SK-MEL-5 (cell line): ENCODE measurements around the gene SEMA4A. TPM values are rescaled to one million over a fixed set of nuclear protein-coding genes. Genes with fewer than 3 reads are reported as not detected.

ENCODE experiments used
- DNase-seq: peaks from one replicate; pipeline ENCODE4 v3.0.0-alpha.2; 2016; ENCODE audit warnings: low read depth, low spot score
- in situ Hi-C: cut with HindIII; loops from 2 replicates; pipeline ENCODE4 v1.10.0; 2016; ENCODE audit warnings: low sequenced_read_pairs, high pct_unique_total_duplicates, low pct_unique_long_range_greater_than_20kb
- polyA plus RNA-seq, 2 experiments: library from polyadenylated mRNA; depleted of rRNA; stranded (reverse); fragments of >200 nt; gene quantifications; 2 replicates each; pipeline ENCODE4 v1.2.3, GENCODE V29; 2015
- total RNA-seq: library from RNA; depleted of rRNA; stranded (reverse); fragments of >200 nt; shearing (Covaris generic); gene quantifications from 2 replicates; pipeline ENCODE4 v1.2.3, GENCODE V29; 2014; rRNA removed

SEMA4A gene
- total RNA-seq: 0.11 and 1.3 TPM in 2 replicates
- 0.13 and 0.33 TPM in 2 replicates for polyA plus RNA-seq (2015; cell fraction: cytosol; rRNA removed)
- 1.8 and 5.2 TPM in 2 replicates for polyA plus RNA-seq (2015; cell fraction: nucleus; rRNA removed)

DNA sequence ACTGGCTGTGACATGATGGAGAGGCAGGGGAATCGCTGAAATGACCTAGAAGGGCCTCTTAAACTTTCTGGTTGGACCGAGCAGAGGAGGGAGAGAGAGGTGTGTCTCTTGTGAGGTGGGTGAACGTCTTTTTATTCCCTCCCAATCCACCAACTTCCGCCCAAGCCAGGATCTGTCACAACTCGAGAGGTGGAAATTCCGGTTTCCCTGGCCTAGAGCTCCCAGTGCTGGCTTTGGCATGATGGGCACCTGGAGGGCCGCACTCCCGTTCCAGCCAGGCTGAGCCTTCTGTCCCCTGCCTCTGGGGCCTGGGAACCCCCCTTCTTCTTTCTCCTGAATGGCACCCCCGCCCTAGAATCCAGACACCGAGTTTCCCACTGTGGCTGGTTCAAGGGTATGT is at the start of gene SEMA4A:
Gene SEMA4A, plus strand, starts transcription at position 224 of the 400 bp plus-strand sequence. CDS start 994 bp downstream, outside the sequence.
- no peak for DNase-seq

GRCh38 chr1:156104065-156104810 is 49.1 kb upstream of the SEMA4A start:
- no peak for DNase-seq
- in situ Hi-C loops: no loop called here

More for the DNA sequence above, at the start of gene SEMA4A:
- in situ Hi-C loops: no loop called here

DNA sequence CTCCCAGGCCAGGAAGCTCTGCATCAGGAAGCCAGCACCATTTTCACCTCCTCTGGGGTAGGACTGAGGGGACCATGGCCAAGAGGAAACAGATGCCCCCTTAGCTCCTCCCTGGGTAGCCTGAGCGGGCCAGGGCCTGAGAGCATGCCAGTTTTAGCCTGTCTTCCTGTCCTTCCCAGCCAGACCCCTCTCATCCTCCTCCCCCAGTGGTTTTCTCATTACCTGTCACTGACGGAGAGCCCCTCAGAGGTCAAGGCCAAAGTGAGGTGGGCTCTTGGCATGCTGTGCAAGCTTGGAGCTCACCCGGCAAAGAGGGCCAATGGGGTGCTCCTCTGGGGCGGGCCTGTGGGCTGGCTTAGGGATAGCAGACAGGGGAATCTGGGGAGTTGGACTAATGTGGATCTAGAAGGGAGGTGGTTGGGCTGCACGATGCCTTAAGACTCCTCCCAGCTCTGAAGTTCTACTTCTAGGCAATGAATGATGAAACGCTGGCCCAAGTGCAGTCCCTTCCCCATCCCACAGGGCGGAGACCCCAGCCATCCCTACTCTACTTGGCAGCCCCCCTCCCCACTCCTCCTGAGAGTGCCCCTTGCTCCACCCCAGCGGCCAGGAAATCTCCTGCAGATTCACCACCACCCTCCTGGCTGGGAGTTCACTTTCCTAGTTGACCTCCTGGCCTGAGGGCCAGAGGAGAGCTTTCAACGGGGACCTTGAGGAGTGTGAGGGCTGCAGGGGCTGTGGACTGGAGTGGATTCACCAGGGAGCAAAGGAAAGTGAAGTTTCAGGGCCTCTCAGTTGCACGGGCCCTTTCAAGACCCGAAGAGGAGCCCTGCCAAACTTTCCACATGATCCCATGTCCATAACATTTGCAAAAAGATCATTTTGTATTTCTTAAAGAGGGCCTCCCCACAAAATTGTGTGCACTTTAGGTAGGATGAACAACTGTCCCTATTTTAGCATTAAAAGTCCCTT is 48.2 kb upstream of the SEMA4A start:
- no peak for DNase-seq
- in situ Hi-C loops: no loop called here

- in situ Hi-C loops: no loop called here
- DNase-seq: no peak
Observed at GRCh38 chr1:156106624-156107488, 46.5 kb upstream of the SEMA4A start.

DNA sequence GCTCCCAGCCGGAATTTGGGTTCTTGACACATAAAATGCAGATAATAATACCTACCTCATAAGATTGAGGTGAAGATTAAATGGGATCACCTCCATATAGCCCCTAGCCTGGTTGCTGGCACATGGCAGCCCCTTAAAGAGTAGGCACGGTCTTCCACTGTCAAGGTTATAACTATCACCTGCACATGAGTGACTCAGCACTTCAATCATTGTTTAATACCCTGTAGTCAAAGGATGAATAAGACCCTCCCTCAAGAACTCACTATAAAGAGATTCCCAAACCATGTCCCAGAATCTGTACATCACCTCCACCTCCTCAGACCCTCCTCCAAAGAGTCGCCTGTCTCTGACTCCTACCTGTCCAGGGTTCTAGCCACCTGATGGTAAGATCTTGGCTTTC is 45.3 kb upstream of the SEMA4A start:
- DNase-seq: no peak
- in situ Hi-C loops: no loop called here

DNA sequence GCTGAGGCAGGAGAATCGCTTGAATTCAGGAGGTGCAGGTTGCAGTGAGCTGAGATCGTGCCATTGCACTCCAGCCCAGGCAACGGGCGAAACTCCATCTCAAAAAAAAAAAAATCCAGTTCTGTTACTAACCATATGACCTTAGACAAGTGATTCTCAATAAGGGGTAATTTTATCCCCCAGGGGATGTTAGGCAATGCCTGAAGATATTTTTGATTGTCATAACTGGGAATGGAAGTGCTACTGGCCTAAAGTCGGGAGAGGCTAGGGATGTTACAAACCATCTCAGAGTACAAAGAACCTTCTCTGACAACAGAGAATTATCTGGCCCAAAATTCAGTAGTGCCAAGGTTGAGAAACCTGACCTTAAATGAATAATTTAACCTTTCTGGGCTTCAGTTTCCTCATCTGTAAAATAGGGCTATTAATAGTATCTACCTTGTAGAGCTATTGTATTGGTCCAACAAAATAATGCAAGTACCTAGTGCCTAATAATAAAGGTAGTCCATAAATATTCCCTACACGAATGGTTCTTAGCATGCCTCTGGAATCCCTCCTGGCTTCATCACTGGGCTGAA is 44.6 kb upstream of the SEMA4A start:
- in situ Hi-C loops: no loop called here
- DNase-seq: no peak

- in situ Hi-C loops: no loop called here
- no peak for DNase-seq
Observed at GRCh38 chr1:156110252-156110651, 43.1 kb upstream of the SEMA4A start.

- in situ Hi-C loops: no loop called here
- DNase-seq: no peak
Observed at GRCh38 chr1:156111355-156111962, 41.9 kb upstream of the SEMA4A start.

DNA sequence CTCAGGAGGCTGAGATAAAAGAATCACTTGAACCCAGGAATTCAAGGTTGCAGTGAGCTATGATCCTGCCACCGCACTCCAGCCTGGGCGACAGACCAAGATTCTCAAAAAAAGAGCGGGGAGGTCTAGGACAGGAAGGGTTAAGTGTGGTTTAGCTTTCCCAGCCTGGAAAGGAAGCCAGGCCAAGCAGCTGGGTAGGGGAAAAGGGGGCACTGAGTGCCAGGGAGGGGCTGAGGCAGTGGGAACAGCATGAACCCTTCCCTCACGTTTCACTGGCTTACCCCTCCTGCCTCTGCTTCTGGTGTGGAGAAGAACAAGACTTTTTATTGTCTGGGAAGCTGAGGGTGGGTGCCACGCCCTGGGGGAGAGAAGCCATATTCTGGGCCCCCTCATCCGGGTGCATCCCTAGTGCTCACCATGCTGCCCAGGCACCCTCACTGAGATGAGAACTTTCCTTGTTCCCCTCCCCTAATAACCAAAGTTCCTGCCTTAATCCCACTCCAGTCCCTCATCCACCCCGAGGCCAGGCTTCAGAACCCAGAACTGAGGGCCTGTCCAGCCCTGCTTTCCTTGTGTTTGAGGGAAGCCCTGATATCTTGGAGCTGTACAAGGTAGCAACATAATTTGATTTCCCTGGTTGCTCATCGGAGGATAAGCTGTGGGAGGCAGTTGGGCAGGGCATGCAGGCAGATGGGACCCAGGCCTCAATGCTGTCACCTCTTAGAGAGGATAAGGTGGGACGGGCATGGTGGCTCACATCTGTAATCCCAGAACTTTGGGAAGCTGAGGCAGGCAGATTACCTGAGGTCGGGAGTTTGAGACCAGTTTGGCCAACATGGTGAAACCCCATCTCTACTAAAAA is 40.9 kb upstream of the SEMA4A start:
- DNase-seq: no peak

GRCh38 chr1:156113282-156113950 is 40.0 kb upstream of the SEMA4A start:
- in situ Hi-C loops: no loop called here
- DNase-seq: no peak

More for the DNA sequence above, 40.9 kb upstream of the SEMA4A start:
- in situ Hi-C loops: no loop called here

- in situ Hi-C loops: no loop called here
- peak; percentile 89 for DNase-seq
Observed at GRCh38 chr1:156114101-156114918, 39.1 kb upstream of the SEMA4A start, which contains the start of gene LMNA. TSS of gene LMNA (plus strand) at chr1:156114711. CDS start at chr1:156114919, 208 bp downstream.

DNA sequence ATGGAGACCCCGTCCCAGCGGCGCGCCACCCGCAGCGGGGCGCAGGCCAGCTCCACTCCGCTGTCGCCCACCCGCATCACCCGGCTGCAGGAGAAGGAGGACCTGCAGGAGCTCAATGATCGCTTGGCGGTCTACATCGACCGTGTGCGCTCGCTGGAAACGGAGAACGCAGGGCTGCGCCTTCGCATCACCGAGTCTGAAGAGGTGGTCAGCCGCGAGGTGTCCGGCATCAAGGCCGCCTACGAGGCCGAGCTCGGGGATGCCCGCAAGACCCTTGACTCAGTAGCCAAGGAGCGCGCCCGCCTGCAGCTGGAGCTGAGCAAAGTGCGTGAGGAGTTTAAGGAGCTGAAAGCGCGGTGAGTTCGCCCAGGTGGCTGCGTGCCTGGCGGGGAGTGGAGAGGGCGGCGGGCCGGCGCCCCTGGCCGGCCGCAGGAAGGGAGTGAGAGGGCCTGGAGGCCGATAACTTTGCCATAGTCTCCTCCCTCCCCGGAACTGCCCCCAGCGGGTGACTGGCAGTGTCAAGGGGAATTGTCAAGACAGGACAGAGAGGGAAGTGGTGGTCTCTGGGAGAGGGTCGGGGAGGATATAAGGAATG is 38.4 kb upstream of the SEMA4A start:
- in situ Hi-C loops: no loop called here
- DNase-seq: no peak

DNA sequence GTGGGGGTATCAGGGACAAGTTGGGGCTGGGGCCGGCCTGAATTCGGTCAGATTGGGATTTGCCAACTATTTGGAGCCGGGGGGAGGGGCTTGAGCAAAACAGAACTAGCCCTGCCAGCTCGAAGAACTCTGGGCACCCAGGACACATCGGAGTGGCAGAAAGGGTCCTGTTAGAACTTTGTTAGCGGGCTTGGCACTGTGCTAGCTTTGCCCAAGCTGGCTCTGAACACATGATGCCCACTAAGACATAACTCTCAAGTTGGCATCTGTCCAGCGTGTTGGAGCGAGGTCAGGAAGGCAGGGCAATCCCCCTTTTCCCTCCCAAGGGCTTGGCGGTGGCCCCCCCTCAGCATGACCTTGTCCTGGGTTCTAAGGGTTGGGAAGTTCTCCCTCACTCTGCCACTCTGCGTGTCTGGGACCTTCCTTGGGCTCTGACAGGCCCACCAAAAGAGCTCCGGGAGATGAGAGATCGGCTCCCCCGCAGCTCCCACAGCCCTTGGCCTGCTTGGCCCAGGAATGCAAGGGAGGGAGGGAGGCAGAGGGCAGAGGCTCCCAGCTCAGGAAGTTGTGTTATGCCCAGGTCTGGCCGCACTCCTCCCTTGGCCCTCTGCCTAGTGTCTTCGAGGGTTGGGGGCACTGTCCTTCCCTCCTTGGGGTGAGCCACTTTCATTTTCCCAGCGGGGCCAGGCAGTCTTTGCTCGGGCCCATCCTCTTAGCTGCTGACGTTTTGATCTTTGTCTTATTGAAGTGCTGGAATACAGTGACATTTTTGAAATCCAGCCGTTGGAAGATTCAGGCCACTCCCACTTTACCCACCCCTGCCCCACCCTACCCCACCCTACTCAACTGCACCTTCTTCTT is 37.6 kb upstream of the SEMA4A start:
- in situ Hi-C loops: no loop called here
- DNase-seq: peak; percentile 50
